Kidney epithelial cell (primary cell): ENCODE results near the gene MSANTD2. TPM values are rescaled to one million over a fixed set of nuclear protein-coding genes. Genes with fewer than 3 reads are reported as not detected.

ENCODE experiments used
- DNase-seq: peaks from one replicate; pipeline ENCODE4 v3.0.0-alpha.2; 2010; ENCODE audit warnings: low read depth
- H3K27me3 ChIP-seq: 2 replicates; pipeline ENCODE4 v1.6.0; 2011; ENCODE audit warnings: low read length; ENCODE audit not compliant: control insufficient read depth, insufficient read depth
- H3K36me3 ChIP-seq: 2 replicates; pipeline ENCODE4 v1.5.1; 2011; ENCODE audit warnings: low read length; ENCODE audit not compliant: control insufficient read depth, insufficient read depth
- H3K4me3 ChIP-seq: 2 replicates; pipeline ENCODE4 v1.5.1; 2011; ENCODE audit warnings: low read depth, mild to moderate bottlenecking, control low read depth, low read length
- total RNA-seq: library from RNA; depleted of rRNA; stranded (reverse); fragments of >200 nt; gene quantifications from 2 replicates; pipeline ENCODE4 v1.2.3, GENCODE V29; 2015
- TF ChIP-seq, protein P1 (sequence below): IDR thresholded peaks from 2 replicates; pipeline ENCODE4 v1.5.1; 2011; ENCODE audit warnings: mild to moderate bottlenecking, moderate library complexity, low read length, control low read depth, inconsistent platforms; ENCODE audit not compliant: insufficient read depth, poor library complexity, severe bottlenecking

MSANTD2 gene
- total RNA-seq, 1 donor from 2014 or later = 16.0 TPM

GRCh38 chr11:124814739-124815138, 14.5 kb upstream of the MSANTD2 start:
- H3K4me3 ChIP-seq = no peak overlapping the region
- TF ChIP-seq, protein P1, sequence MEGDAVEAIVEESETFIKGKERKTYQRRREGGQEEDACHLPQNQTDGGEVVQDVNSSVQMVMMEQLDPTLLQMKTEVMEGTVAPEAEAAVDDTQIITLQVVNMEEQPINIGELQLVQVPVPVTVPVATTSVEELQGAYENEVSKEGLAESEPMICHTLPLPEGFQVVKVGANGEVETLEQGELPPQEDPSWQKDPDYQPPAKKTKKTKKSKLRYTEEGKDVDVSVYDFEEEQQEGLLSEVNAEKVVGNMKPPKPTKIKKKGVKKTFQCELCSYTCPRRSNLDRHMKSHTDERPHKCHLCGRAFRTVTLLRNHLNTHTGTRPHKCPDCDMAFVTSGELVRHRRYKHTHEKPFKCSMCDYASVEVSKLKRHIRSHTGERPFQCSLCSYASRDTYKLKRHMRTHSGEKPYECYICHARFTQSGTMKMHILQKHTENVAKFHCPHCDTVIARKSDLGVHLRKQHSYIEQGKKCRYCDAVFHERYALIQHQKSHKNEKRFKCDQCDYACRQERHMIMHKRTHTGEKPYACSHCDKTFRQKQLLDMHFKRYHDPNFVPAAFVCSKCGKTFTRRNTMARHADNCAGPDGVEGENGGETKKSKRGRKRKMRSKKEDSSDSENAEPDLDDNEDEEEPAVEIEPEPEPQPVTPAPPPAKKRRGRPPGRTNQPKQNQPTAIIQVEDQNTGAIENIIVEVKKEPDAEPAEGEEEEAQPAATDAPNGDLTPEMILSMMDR = no peak
- peaks cover 9% of the 10 kb centered on the region for H3K27me3 ChIP-seq
- DNase-seq = no peak
- no peaks in the 10 kb centered on the region for H3K36me3 ChIP-seq

DNA sequence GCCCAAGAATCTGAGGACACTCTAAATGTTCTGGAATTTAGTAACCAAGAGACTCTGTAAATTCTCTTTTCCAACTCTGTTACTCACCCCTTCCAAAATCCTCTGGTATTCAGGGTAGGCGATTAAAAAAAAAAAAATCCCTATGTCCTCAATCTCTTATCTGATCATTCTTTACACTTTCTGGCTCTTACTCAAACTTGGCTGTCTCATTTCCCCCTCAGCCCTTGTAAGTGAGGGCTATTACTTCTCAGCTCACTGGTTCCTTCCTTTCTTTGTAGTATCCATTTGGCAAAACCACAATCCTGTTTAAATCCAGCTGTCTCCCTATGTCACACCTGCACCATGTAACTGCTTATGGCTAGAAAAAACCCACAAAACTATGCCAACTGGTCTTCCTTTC, 12.7 kb upstream of the MSANTD2 start:
- Histone ChIP-seq H3K4me3 (no peak overlapping the region), H3K27me3 (peaks cover 8% of the 10 kb centered on the region), H3K36me3 (no peaks in the 10 kb centered on the region)
- TF ChIP-seq, protein P1 = no peak
- no peak for DNase-seq

DNA sequence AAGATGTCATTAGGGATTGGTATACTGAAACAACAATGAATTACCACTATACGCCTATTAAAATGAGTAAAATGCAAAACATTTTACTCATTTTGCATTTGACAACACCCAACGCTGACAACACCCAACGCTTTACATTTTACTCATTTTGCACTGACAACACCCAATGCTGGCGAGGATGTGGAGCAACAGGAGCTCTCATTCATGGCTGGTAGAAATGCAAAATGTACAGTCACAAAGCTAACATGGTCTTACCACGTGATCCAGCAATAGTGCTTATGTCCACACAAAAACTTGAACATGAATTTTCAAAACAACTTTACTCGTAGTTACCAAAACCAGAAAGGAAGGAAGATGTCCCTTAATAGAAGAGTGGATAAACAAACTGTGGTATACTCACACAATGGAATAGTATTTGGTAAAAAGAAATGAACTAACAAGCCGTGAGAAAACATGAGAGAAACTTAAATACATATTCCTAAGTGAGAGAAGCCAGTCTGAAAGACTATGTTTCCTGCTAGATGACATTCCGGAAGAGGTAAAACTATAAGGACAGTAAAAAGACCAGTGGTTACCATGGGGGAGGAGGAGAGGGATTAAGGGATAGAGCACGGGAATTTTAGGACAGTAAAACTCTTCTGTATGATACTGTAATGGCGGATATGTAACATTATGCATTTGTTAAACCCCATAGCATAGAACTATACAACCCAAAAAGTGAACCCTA, 11.4 kb upstream of the MSANTD2 start:
- H3K36me3 ChIP-seq = no peaks in the 10 kb centered on the region
- TF ChIP-seq, protein P1 = no peak
- H3K4me3 ChIP-seq = no peak overlapping the region
- no peak for DNase-seq
- H3K27me3 ChIP-seq = peaks cover 4% of the 10 kb centered on the region

DNA sequence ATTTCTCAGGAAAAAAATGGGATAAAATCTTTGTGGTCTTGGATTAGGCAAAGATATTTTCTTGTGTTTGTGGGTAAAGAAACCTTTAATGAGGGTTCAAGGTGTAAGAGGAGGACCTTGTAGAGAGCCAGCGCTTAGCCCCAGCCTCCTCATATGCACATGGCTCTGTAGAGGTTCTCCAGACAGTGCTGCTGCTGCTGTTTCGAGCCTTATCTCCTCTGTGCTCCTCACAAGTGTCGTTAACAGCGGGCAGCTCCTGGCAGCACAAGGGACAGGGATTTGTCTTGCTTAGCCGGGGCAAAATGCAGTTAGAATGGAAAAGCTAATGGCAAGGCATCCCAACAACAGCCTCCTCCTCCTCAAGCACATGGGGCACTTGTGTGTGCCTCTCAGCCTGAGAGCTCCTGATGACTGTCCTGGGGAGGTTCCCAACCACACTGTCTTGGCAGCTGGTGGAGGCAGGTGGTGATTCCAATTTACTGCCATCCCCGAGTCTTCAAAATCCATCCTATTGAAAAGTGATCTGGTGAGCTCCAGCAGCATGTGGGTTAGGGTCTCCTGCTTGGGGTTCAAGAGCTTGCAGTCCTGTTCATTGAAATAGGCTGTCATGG, 7.6 kb upstream of the MSANTD2 start:
- peaks cover 4% of the 10 kb centered on the region for H3K27me3 ChIP-seq
- H3K4me3 ChIP-seq = no peak overlapping the region
- H3K36me3 ChIP-seq = no peaks in the 10 kb centered on the region
- TF ChIP-seq, protein P1 = no peak
- DNase-seq = no peak

DNA sequence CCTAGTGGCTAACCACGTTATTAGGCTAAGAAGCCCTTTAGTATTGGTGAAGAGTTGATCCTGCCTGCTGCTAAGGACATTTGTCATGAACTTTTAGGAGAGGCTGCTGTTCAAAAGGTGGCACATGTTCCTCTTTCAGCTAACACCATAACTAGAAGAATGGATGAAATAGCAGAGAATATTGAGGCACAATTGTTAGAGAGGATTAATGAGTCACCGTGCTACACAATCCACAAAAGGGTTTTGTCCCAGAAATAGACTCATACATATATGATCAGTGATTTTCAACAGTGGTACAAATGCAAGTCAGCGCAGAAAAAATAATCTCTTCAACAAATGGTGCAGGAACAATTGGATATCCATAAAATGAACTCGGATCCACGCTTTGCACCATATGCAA, 7.0 kb upstream of the MSANTD2 start:
- TF ChIP-seq, protein P1 = no peak
- DNase-seq = no peak
- Histone ChIP-seq H3K27me3 (peaks cover 4% of the 10 kb centered on the region), H3K4me3 (no peak overlapping the region), H3K36me3 (no peaks in the 10 kb centered on the region)

GRCh38 chr11:124804884-124805283, 4.7 kb upstream of the MSANTD2 start:
- Histone ChIP-seq H3K27me3 (peaks cover 4% of the 10 kb centered on the region), H3K4me3 (no peak overlapping the region), H3K36me3 (no peaks in the 10 kb centered on the region)
- no peak for DNase-seq
- TF ChIP-seq, protein P1 = no peak
